ENCODE measurements around the gene RNF217.
"Not testable (repeated sequence)": the region's sequence is repeated elsewhere in the genome, so short reads cannot be mapped to it uniquely, and the experiment has no call there.

RNF217 gene

DNA sequence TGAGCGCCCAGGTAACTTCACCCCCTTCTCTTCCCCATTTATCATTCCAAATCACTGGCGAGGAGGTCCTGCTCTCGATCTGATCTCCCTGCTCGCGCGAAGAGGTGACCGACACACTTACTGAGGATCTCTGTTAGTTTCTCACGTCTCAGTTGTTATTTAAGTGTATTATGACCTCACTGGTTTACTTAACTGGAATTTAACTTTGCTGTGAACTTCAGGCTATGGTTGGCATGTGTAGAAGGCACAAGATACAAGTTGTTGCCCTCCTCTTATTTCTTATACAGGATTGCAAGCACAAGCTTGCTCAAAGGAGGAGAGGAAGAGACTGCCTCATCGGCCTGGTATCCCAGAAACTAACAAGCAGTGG lies 1.2 kb downstream of the RNF217 start:
- no peaks in the 10 kb centered on the region for H3K9me3 ChIP-seq (ENCODE audit: control insufficient read depth, low read length)
- 16% methylated on average over 5 of the region's 9 CpGs; no CpG with 5 or more reads in 1 of the 2 experiments for WGBS, 2 experiments (ENCODE audit: insufficient coverage in 2 of 2)
- H3K4me3 ChIP-seq (ENCODE audit: extremely low read depth, insufficient read depth, low read length, poor library complexity, severe bottlenecking): peak overlapping the region; percentile 73
- H3K36me3 ChIP-seq (ENCODE audit: control insufficient read depth, insufficient read depth, low read length): peaks cover 15% of the 10 kb centered on the region
- H3K4me1 ChIP-seq (ENCODE audit: control insufficient read depth, insufficient read depth, low read length, poor library complexity, severe bottlenecking): peaks cover 7% of the 10 kb centered on the region
- peak overlapping the region; percentile 25 for H3K27ac ChIP-seq (ENCODE audit: low read depth, low read length, severe bottlenecking)

DNA sequence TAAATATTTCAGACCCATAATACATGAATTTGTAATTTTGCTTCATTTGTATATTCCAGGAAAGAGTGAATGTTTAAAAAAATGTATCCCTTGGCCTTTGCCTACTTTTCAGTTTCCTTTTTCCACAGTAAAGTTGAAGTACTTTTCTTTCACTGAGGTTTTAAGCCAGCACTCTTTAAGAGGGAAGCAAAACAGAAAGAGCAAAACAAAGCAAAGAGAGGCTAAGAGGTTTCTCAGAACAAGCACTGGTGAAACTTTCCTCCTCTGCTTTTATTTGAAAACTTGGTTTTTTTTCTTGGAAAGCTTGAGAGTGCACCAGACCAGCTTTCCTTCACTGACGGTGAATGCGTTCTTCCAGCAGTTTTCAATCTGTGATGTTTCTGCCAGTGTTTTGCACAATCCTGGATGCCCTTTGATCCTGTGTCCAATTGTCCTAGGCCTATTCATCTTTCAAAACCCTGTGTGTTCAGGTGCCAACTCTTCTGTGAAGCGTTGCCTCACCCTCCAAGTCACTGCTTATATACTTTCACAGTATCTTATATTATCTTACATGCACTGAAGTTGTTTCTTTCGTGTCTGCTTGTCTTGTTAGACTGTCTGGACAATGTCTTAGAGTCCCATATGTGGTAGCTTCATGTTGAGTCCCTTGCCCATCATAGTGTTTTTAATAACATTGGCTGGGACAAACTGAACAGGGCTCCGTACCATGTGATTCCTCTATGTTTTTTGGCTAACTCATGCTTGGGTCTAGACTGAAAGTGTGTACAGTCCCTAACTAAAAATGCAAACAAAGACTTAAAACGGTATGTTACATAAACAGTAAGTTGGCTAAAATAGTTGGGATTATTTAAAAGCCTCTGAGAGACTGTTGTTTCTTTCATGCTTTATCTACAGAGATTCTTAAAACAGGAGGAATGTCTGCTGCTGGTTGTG lies 1.9 kb downstream of the RNF217 start:
- H3K27ac ChIP-seq (ENCODE audit: low read depth, low read length, severe bottlenecking): peak overlapping the region; percentile 42

DNA sequence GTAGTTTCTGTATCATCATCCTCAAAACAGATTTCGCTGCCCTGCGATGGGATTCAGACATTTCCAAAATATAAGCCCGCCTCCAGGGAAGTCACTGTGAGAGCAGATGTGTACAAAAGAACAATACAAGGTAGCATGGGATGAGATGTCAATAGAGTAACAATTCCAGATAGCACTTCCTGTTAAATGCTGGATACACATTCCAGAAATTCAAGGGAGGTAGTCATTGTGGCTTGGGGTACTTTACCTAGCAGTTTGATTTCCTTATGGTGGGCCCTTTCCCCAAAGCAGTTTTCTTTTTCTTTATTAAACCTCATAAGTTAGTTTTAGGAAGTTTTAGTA lies 2.5 kb downstream of the RNF217 start:
- H3K36me3 ChIP-seq (ENCODE audit: control insufficient read depth, insufficient read depth, low read length): peaks cover 20% of the 10 kb centered on the region
- WGBS, 2 experiments (ENCODE audit: insufficient coverage in 2 of 2): no CpG with 5 or more reads among the region's 3 CpGs
- H3K9me3 ChIP-seq (ENCODE audit: control insufficient read depth, low read length): no peaks in the 10 kb centered on the region
- H3K27ac ChIP-seq (ENCODE audit: low read depth, low read length, severe bottlenecking): peak overlapping the region; percentile 42
- H3K4me3 ChIP-seq (ENCODE audit: extremely low read depth, insufficient read depth, low read length, poor library complexity, severe bottlenecking): peak overlapping the region; percentile 73
- H3K4me1 ChIP-seq (ENCODE audit: control insufficient read depth, insufficient read depth, low read length, poor library complexity, severe bottlenecking): peaks cover 12% of the 10 kb centered on the region

More for the DNA sequence above, 1.9 kb downstream of the RNF217 start:
- Histone ChIP-seq H3K4me3 (ENCODE audit: extremely low read depth, insufficient read depth, low read length, poor library complexity, severe bottlenecking) (peak overlapping the region; percentile 73), H3K4me1 (ENCODE audit: control insufficient read depth, insufficient read depth, low read length, poor library complexity, severe bottlenecking) (peaks cover 12% of the 10 kb centered on the region), H3K36me3 (ENCODE audit: control insufficient read depth, insufficient read depth, low read length) (peaks cover 20% of the 10 kb centered on the region), H3K9me3 (ENCODE audit: control insufficient read depth, low read length) (no peaks in the 10 kb centered on the region)
- WGBS, 2 experiments (ENCODE audit: insufficient coverage in 2 of 2): 73 to 93% methylated on average over 3 to 4 of the region's 6 CpGs

DNA sequence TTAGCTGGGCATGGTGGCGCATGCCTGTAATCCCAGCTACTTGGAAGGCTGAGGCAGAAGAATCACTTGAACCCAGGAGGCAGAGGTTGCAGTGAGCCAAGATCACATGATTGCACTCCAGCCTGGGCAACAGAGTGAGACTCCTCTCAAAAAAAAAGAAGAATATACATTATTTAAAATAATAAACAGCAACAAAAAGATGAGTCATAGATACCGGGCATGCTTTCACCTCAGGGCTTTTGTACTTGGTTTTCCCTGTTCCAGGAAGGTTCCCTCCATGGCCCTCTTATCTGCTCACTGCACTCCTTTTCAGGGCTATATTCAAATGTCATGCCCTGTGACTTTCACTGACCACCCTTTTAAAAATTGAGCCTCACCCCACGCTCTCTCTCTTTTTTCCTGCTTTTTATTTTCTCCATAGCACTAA lies 3.2 kb downstream of the RNF217 start:
- H3K27ac ChIP-seq (ENCODE audit: low read depth, low read length, severe bottlenecking); H3K9me3 ChIP-seq (ENCODE audit: control insufficient read depth, low read length); H3K4me1 ChIP-seq (ENCODE audit: control insufficient read depth, insufficient read depth, low read length, poor library complexity, severe bottlenecking): not testable (repeated sequence)
- Histone ChIP-seq H3K36me3 (ENCODE audit: control insufficient read depth, insufficient read depth, low read length) (peaks cover 20% of the 10 kb centered on the region), H3K4me3 (ENCODE audit: extremely low read depth, insufficient read depth, low read length, poor library complexity, severe bottlenecking) (peak overlapping the region; percentile 6)
- 79 to 88% methylated on average over 1 to 2 of the region's 3 CpGs for WGBS, 2 experiments (ENCODE audit: insufficient coverage in 2 of 2)

DNA sequence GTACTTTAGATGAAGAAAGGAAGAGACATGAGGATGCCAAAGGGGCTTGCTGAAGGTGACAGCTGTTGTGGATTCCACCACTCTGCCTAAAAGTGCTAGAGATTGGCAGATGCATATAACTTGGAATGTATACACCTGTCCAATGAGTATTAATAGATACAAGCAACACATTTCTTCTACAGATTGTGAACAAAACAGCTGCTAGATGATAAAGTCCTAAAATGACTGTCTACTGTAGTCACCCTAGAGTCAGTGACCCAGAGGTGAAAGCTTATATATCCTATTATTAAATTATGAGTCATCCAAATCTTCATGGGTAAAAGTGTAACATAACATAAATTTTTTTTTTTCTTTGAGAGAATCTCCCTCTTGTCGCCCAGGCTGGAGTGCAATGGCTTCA lies 5.2 kb downstream of the RNF217 start:
- H3K4me3 ChIP-seq (ENCODE audit: extremely low read depth, insufficient read depth, low read length, poor library complexity, severe bottlenecking): no peak overlapping the region
- H3K9me3 ChIP-seq (ENCODE audit: control insufficient read depth, low read length): no peaks in the 10 kb centered on the region
- no peak overlapping the region for H3K27ac ChIP-seq (ENCODE audit: low read depth, low read length, severe bottlenecking)
- peaks cover 32% of the 10 kb centered on the region for H3K36me3 ChIP-seq (ENCODE audit: control insufficient read depth, insufficient read depth, low read length)
- H3K4me1 ChIP-seq (ENCODE audit: control insufficient read depth, insufficient read depth, low read length, poor library complexity, severe bottlenecking): peaks cover 5% of the 10 kb centered on the region
- WGBS, 2 experiments (ENCODE audit: insufficient coverage in 2 of 2): 100% methylated on average over 1 of the region's 1 CpG; no CpG with 5 or more reads in 1 of the 2 experiments

DNA sequence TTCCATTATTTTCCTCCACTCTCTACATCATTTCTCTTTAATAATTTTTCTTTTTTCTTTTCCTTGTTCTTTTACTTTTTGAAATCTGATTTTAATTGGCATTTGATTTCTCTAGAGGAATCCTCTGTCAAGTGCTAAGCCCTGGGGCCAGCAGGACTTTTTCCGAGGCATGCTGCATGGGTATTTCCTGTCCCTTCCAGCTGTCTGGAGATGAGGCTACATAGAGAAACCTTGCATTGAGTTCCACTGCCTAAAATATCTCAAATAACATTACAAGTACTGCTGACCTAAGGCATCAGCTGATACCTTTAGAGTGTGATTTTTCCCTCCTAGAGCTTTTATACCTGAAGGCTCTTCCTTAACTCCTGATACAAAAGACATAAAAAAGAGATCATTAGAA lies 6.2 kb downstream of the RNF217 start:
- no peak overlapping the region for H3K27ac ChIP-seq (ENCODE audit: low read depth, low read length, severe bottlenecking)
- peaks cover 5% of the 10 kb centered on the region for H3K4me1 ChIP-seq (ENCODE audit: control insufficient read depth, insufficient read depth, low read length, poor library complexity, severe bottlenecking)
- 60% methylated on average over 1 of the region's 1 CpG; no CpG with 5 or more reads in 1 of the 2 experiments for WGBS, 2 experiments (ENCODE audit: insufficient coverage in 2 of 2)

DNA sequence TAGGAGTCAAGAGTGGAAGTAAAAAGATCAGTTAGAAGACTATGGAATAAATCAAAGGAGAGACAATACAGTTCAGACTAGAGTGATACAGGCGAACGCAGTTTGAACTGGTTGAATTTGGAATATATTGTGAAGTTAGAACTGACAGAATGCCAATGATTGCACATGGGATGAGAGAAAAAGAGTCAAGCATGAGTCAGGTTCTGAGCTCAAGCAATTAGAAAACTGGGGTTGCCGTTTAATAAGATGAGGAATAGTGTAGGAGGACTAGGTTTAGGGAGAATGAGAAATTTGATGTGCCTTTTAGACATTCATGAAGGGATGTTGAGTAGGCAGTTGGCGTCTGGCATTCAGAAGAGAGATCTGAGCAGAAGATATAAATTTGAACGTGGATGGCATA lies 8.0 kb downstream of the RNF217 start:
- H3K36me3 ChIP-seq (ENCODE audit: control insufficient read depth, insufficient read depth, low read length): peaks cover 53% of the 10 kb centered on the region
- no peak overlapping the region for H3K27ac ChIP-seq (ENCODE audit: low read depth, low read length, severe bottlenecking)
- WGBS, 2 experiments (ENCODE audit: insufficient coverage in 2 of 2): 94 to 96% methylated on average over 5 of the region's 5 CpGs
- H3K4me1 ChIP-seq (ENCODE audit: control insufficient read depth, insufficient read depth, low read length, poor library complexity, severe bottlenecking): peaks cover 5% of the 10 kb centered on the region
- no peaks in the 10 kb centered on the region for H3K9me3 ChIP-seq (ENCODE audit: control insufficient read depth, low read length)
- H3K4me3 ChIP-seq (ENCODE audit: extremely low read depth, insufficient read depth, low read length, poor library complexity, severe bottlenecking): no peak overlapping the region

More for the DNA sequence above, 6.2 kb downstream of the RNF217 start:
- Histone ChIP-seq H3K9me3 (ENCODE audit: control insufficient read depth, low read length) (no peaks in the 10 kb centered on the region), H3K36me3 (ENCODE audit: control insufficient read depth, insufficient read depth, low read length) (peaks cover 38% of the 10 kb centered on the region), H3K4me3 (ENCODE audit: extremely low read depth, insufficient read depth, low read length, poor library complexity, severe bottlenecking) (no peak overlapping the region)

DNA sequence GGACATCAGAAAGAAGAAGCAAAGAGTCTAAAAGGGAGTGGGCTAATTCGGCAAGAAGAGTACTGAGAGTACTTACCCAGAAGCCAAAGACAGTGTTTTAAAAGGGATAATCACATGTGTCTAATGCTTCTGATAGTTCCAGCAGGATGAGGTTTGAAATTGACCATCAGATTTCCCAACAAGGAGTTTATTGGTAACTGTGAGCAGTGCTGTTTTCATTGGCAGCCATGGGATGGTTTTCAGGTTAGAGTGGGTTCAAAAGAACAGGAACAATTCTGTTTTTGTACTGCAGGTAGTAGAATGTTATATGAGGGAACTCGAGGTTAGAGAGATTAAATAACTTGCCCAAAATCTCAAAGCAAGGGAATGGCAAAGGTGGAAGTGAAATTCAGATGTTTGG lies 8.5 kb downstream of the RNF217 start:
- Histone ChIP-seq H3K36me3 (ENCODE audit: control insufficient read depth, insufficient read depth, low read length) (peaks cover 54% of the 10 kb centered on the region), H3K4me1 (ENCODE audit: control insufficient read depth, insufficient read depth, low read length, poor library complexity, severe bottlenecking) (peaks cover 5% of the 10 kb centered on the region), H3K9me3 (ENCODE audit: control insufficient read depth, low read length) (no peaks in the 10 kb centered on the region), H3K27ac (ENCODE audit: low read depth, low read length, severe bottlenecking) (no peak overlapping the region), H3K4me3 (ENCODE audit: extremely low read depth, insufficient read depth, low read length, poor library complexity, severe bottlenecking) (no peak overlapping the region)
- WGBS, 2 experiments (ENCODE audit: insufficient coverage in 2 of 2): 100% methylated on average over 2 of the region's 2 CpGs

DNA sequence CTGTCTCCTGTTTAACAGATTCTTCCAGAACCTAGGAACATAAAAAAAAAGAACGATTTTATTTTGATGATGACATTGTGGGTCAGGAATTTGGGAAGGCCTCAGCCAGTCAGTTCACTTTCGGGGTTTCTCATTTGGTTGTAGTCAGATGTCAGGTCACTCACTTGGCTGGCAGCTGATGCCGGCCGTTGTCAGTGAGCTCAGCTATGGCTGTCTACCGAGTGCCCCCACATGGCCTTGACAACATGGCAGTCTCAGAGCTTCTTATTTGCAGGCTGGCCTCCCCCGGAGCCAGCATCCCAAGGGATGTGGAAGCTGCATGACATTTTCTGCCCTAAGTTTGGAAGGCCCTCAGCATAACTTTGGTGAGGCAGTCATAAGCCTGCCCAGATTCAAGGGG lies 11.5 kb downstream of the RNF217 start:
- Histone ChIP-seq H3K36me3 (ENCODE audit: control insufficient read depth, insufficient read depth, low read length) (peaks cover 58% of the 10 kb centered on the region), H3K4me1 (ENCODE audit: control insufficient read depth, insufficient read depth, low read length, poor library complexity, severe bottlenecking) (peaks cover 1% of the 10 kb centered on the region), H3K4me3 (ENCODE audit: extremely low read depth, insufficient read depth, low read length, poor library complexity, severe bottlenecking) (no peak overlapping the region), H3K27ac (ENCODE audit: low read depth, low read length, severe bottlenecking) (no peak overlapping the region), H3K9me3 (ENCODE audit: control insufficient read depth, low read length) (peaks cover 8% of the 10 kb centered on the region)
- 94 to 98% methylated on average over 6 of the region's 6 CpGs for WGBS, 2 experiments (ENCODE audit: insufficient coverage in 2 of 2)

DNA sequence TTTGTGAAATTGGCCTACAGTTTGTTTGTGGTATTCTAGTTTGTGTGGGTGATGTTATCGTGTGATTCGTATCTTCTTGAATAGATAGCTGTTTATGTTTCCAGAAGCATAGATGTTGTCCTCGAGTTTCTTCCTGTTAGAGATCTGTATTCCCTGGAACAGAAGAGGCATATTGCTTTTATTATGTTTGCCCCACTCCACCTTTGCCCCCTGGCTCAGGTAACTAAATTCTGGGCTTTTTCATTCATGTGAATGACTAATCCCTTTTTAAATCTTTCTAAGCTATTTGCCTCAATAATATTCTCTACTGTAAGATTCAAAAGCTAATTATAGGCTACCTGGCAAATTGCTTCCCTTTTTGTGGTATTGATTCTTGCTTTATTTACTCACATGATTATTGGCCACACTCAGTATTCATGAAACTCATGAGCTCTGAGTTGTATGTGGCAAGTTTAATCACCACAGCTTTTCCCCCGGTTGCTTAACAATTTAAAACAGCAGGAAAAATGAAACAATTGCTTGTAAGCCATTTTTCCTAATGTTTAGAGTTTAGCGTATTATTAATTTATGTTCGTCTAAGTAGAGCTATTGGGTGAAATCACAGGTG lies 12.6 kb downstream of the RNF217 start:
- 80 to 92% methylated on average over 1 to 2 of the region's 6 CpGs for WGBS, 2 experiments (ENCODE audit: insufficient coverage in 2 of 2)
- no peaks in the 10 kb centered on the region for H3K4me1 ChIP-seq (ENCODE audit: control insufficient read depth, insufficient read depth, low read length, poor library complexity, severe bottlenecking)
- H3K36me3 ChIP-seq (ENCODE audit: control insufficient read depth, insufficient read depth, low read length): peaks cover 68% of the 10 kb centered on the region
- H3K27ac ChIP-seq (ENCODE audit: low read depth, low read length, severe bottlenecking): no peak overlapping the region
- H3K9me3 ChIP-seq (ENCODE audit: control insufficient read depth, low read length): peaks cover 17% of the 10 kb centered on the region
- H3K4me3 ChIP-seq (ENCODE audit: extremely low read depth, insufficient read depth, low read length, poor library complexity, severe bottlenecking): no peak overlapping the region

Data from mesodermal cell (in vitro differentiated cells).